Prostate gland (tissue), 2 donors: Measurements from ENCODE around the gene B3GLCT. TPM values are rescaled to one million over a fixed set of nuclear protein-coding genes. Genes with fewer than 3 reads are reported as not detected.

Experiments used
- DNase-seq: peaks from one replicate; pipeline ENCODE4 v3.0.0-alpha.2; 2019; ENCODE audit warnings: low spot score
- H3K27ac ChIP-seq, 2 donors: fragments of 200-600 bp; sonication (generic); 2 replicates each; pipeline ENCODE4 v1.5.1; 2017 to 2019
- H3K27me3 ChIP-seq: fragments of 200-600 bp; sonication (generic); replicated peaks from 2 replicates; pipeline ENCODE4 v1.5.1; 2019; ENCODE audit not compliant: insufficient read depth
- H3K36me3 ChIP-seq, 2 donors: fragments of 200-600 bp; sonication (generic); 1 replicate in 1 of 2; 2 replicates in 1 of 2; pipeline versions ENCODE4 v1.5.1 to v1.8.1; 2017 to 2019
- H3K4me1 ChIP-seq: fragments of 200-600 bp; sonication (generic); replicated peaks from 2 replicates; pipeline ENCODE4 v1.5.1; 2019
- H3K4me3 ChIP-seq, 2 donors: fragments of 200-600 bp; sonication (generic); 2 replicates each; pipeline ENCODE4 v1.5.1; 2017 to 2019
- H3K9me3 ChIP-seq: fragments of 200-600 bp; sonication (generic); 2 replicates; pipeline ENCODE4 v1.5.1; 2017
- POLR2A ChIP-seq: fragments of 450-650 bp; IDR thresholded peaks from one replicate; pipeline ENCODE4 v1.6.1; 2016; ENCODE audit warnings: antibody characterized with exemption, mild to moderate bottlenecking
- POLR2AphosphoS5 ChIP-seq: sonication (generic); formaldehyde crosslinking; IDR thresholded peaks from one replicate; pipeline ENCODE4 v1.6.1; 2017; ENCODE audit warnings: antibody characterized with exemption
- WGBS: methylation state at CpG from one replicate; pipeline ENCODE4 v1.1.5; 2018; 5-methylcytosine and 5-hydroxymethylcytosine counted together
- intact Hi-C: fragments of 100-400 bp; cut with DNase I; formaldehyde crosslinking; loops from one replicate; pipeline ENCODE4 v1.14.2; 2022
- total RNA-seq, 2 donors: library from RNA; depleted of rRNA; stranded (reverse); fragments of >200 nt; gene quantifications; one replicate each; pipeline ENCODE4 v1.1.0, GENCODE V29; 2016
- TF ChIP-seq, protein P1 (sequence below), 4 experiments: fragments of 200-600 bp in 2 of 4; fragments of 450-650 bp in 2 of 4; sonication (generic) in 2 of 4; IDR thresholded peaks; 1 replicate in 3 of 4; 2 replicates in 1 of 4; pipeline ENCODE4 v1.5.1; 2016 to 2019; ENCODE audit warnings: antibody characterized with exemption in 4 of 4, mild to moderate bottlenecking in 2 of 4, moderate library complexity in 2 of 4

The B3GLCT gene
- total RNA-seq, 2 donors from 2014 or later = 4.4 to 14.7 TPM

GRCh38 chr13:31367410-31367809, 167.6 kb downstream of the B3GLCT start:
- no peak for TF ChIP-seq POLR2AphosphoS5
- no peak for TF ChIP-seq POLR2A
- TF ChIP-seq, protein P1, sequence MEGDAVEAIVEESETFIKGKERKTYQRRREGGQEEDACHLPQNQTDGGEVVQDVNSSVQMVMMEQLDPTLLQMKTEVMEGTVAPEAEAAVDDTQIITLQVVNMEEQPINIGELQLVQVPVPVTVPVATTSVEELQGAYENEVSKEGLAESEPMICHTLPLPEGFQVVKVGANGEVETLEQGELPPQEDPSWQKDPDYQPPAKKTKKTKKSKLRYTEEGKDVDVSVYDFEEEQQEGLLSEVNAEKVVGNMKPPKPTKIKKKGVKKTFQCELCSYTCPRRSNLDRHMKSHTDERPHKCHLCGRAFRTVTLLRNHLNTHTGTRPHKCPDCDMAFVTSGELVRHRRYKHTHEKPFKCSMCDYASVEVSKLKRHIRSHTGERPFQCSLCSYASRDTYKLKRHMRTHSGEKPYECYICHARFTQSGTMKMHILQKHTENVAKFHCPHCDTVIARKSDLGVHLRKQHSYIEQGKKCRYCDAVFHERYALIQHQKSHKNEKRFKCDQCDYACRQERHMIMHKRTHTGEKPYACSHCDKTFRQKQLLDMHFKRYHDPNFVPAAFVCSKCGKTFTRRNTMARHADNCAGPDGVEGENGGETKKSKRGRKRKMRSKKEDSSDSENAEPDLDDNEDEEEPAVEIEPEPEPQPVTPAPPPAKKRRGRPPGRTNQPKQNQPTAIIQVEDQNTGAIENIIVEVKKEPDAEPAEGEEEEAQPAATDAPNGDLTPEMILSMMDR (IDR thresholded peaks at IDR 0.05) = no peak

GRCh38 chr13:31369213-31369612, 169.4 kb downstream of the B3GLCT start:
- Histone ChIP-seq H3K4me3 (no peak overlapping the region), H3K36me3 (no peaks in the 10 kb centered on the region), H3K27ac (no peak overlapping the region), H3K9me3 (no peaks in the 10 kb centered on the region), H3K4me1 (no peaks in the 10 kb centered on the region), H3K27me3 (peaks cover 2% of the 10 kb centered on the region)
- intact Hi-C loops = no loop called here
- no peak for DNase-seq
- TF ChIP-seq, protein P1 (IDR thresholded peaks at IDR 0.05) = no peak
- TF ChIP-seq POLR2AphosphoS5 (no peak), POLR2A (no peak)

More at GRCh38 chr13:31367410-31367809, 167.6 kb downstream of the B3GLCT start:
- Histone ChIP-seq H3K27ac (no peak overlapping the region), H3K4me1 (no peaks in the 10 kb centered on the region), H3K27me3 (peaks cover 2% of the 10 kb centered on the region), H3K9me3 (no peaks in the 10 kb centered on the region), H3K4me3 (no peak overlapping the region), H3K36me3 (no peaks in the 10 kb centered on the region)
- 82% methylated on average over 2 of the region's 2 CpGs for WGBS
- DNase-seq = no peak
- intact Hi-C loops = no loop called here

- H3K27ac ChIP-seq = no peak overlapping the region
- H3K27me3 ChIP-seq = peaks cover 2% of the 10 kb centered on the region
- intact Hi-C loops = no loop called here
- no peak for DNase-seq
- 94% methylated on average over 4 of the region's 4 CpGs for WGBS
- H3K4me1 ChIP-seq = no peaks in the 10 kb centered on the region
- TF ChIP-seq POLR2AphosphoS5 = no peak
- TF ChIP-seq, protein P1 (IDR thresholded peaks at IDR 0.05) = no peak
- no peak for TF ChIP-seq POLR2A
- no peak overlapping the region for H3K4me3 ChIP-seq
- H3K9me3 ChIP-seq = no peaks in the 10 kb centered on the region
- H3K36me3 ChIP-seq = no peaks in the 10 kb centered on the region
Measured at GRCh38 chr13:31372454-31372853, 172.7 kb downstream of the B3GLCT start.

GRCh38 chr13:31374682-31375081, 174.9 kb downstream of the B3GLCT start:
- Histone ChIP-seq H3K9me3 (no peaks in the 10 kb centered on the region), H3K4me1 (no peaks in the 10 kb centered on the region), H3K27ac (no peak overlapping the region), H3K4me3 (no peak overlapping the region), H3K27me3 (peaks cover 2% of the 10 kb centered on the region), H3K36me3 (no peaks in the 10 kb centered on the region)
- intact Hi-C loops = no loop called here
- no peak for DNase-seq
- TF ChIP-seq, protein P1 (IDR thresholded peaks at IDR 0.05) = no peak
- no peak for TF ChIP-seq POLR2AphosphoS5
- no peak for TF ChIP-seq POLR2A
- WGBS = 57% methylated on average over 3 of the region's 3 CpGs

GRCh38 chr13:31377946-31378345, 178.2 kb downstream of the B3GLCT start:
- TF ChIP-seq, protein P1 (IDR thresholded peaks at IDR 0.05) = no peak
- TF ChIP-seq POLR2AphosphoS5 (no peak), POLR2A (no peak)
- no peak overlapping the region for H3K4me3 ChIP-seq
- no peaks in the 10 kb centered on the region for H3K9me3 ChIP-seq
- H3K27me3 ChIP-seq = no peaks in the 10 kb centered on the region
- 39% methylated on average over 2 of the region's 2 CpGs for WGBS
- DNase-seq = no peak
- H3K36me3 ChIP-seq = no peaks in the 10 kb centered on the region
- intact Hi-C loops = no loop called here
- no peaks in the 10 kb centered on the region for H3K4me1 ChIP-seq
- H3K27ac ChIP-seq = no peak overlapping the region
